GM23338 (cell line): ENCODE measurements around the gene CKM. TPM values are rescaled to one million over a fixed set of nuclear protein-coding genes. Genes with fewer than 3 reads are reported as not detected.

ENCODE experiments used
- ATAC-seq: fragments of 200-7000 bp; cut with Tn5 transposase; 3 replicates; pipeline ENCODE4 v1.9.1; 2020
- DNase-seq: peaks from one replicate; pipeline ENCODE4 v3.0.0-alpha.2; 2015; ENCODE audit warnings: low spot score
- H2AFZ ChIP-seq: fragments of 200-600 bp; sonication (generic); 2 replicates; pipeline ENCODE4 v1.8.0; 2016; ENCODE audit warnings: antibody characterized with exemption, mild to moderate bottlenecking, moderate library complexity
- H3F3A ChIP-seq: fragments of 200-600 bp; sonication (generic); replicated peaks from 2 replicates; pipeline ENCODE4 v1.8.0; 2017; ENCODE audit warnings: antibody characterized with exemption, mixed run types, low read depth
- H3K27ac ChIP-seq: fragments of 200-600 bp; sonication (generic); 2 replicates; pipeline ENCODE4 v1.6.1; 2016; ENCODE audit warnings: low read depth
- H3K27me3 ChIP-seq: fragments of 200-600 bp; sonication (generic); 2 replicates; pipeline ENCODE4 v1.8.0; 2016; ENCODE audit warnings: mild to moderate bottlenecking, mixed run types, moderate library complexity; ENCODE audit not compliant: insufficient read depth
- H3K36me3 ChIP-seq: fragments of 200-600 bp; sonication (generic); 2 replicates; pipeline ENCODE4 v1.8.0; 2016; ENCODE audit warnings: mild to moderate bottlenecking; ENCODE audit not compliant: insufficient read depth
- H3K4me1 ChIP-seq: fragments of 200-600 bp; sonication (generic); 2 replicates; pipeline ENCODE4 v1.8.0; 2016; ENCODE audit warnings: mild to moderate bottlenecking, moderate library complexity; ENCODE audit not compliant: insufficient read depth
- H3K4me2 ChIP-seq: fragments of 200-600 bp; sonication (generic); 2 replicates; pipeline ENCODE4 v1.7.1; 2017; ENCODE audit warnings: mixed run types
- H3K4me3 ChIP-seq: fragments of 200-600 bp; sonication (generic); 2 replicates; pipeline ENCODE4 v1.6.1; 2016; ENCODE audit warnings: mixed run types
- H3K79me2 ChIP-seq: fragments of 200-600 bp; sonication (generic); replicated peaks from 2 replicates; pipeline ENCODE4 v1.8.0; 2017; ENCODE audit warnings: mild to moderate bottlenecking; ENCODE audit not compliant: insufficient read depth
- H3K9me2 ChIP-seq: fragments of 200-600 bp; sonication (generic); 2 replicates; pipeline ENCODE4 v1.8.0; 2017; ENCODE audit not compliant: insufficient read depth
- H4K20me1 ChIP-seq: fragments of 200-600 bp; sonication (generic); replicated peaks from 2 replicates; pipeline ENCODE4 v1.8.0; 2017; ENCODE audit warnings: mild to moderate bottlenecking; ENCODE audit not compliant: insufficient read depth
- H3K27ac Mint-ChIP-seq: 2 replicates; pipeline ENCODE4 v1.8.0; 2020; ENCODE audit warnings: inconsistent platforms, mild to moderate bottlenecking, moderate library complexity, mixed read lengths
- H3K27me3 Mint-ChIP-seq: 3 replicates; pipeline ENCODE4 v1.8.0; 2022; ENCODE audit warnings: low read depth, mild to moderate bottlenecking, moderate library complexity, mixed read lengths, inconsistent platforms; ENCODE audit not compliant: insufficient read depth, poor library complexity
- H3K36me3 Mint-ChIP-seq: 3 replicates; pipeline ENCODE4 v1.8.0; 2021; ENCODE audit warnings: low read depth, mild to moderate bottlenecking, inconsistent platforms, moderate library complexity, mixed read lengths
- H3K4me1 Mint-ChIP-seq: 3 replicates; pipeline ENCODE4 v1.8.0; 2020; ENCODE audit warnings: mild to moderate bottlenecking, inconsistent platforms, mixed read lengths
- H3K4me3 Mint-ChIP-seq: 3 replicates; pipeline ENCODE4 v1.8.0; 2021; ENCODE audit warnings: moderate library complexity, mild to moderate bottlenecking, inconsistent platforms, mixed read lengths
- H3K9me3 Mint-ChIP-seq: 3 replicates; pipeline ENCODE4 v1.8.0; 2020; ENCODE audit warnings: moderate library complexity, mild to moderate bottlenecking, inconsistent platforms, mixed read lengths
- CREB1 ChIP-seq: fragments of 250-450 bp; sonication (Bioruptor Pico); IDR thresholded peaks from 2 replicates; pipeline ENCODE4 v1.5.0; 2020; ENCODE audit warnings: low read depth, mild to moderate bottlenecking, moderate library complexity
- CTCF ChIP-seq, 2 experiments: fragments of 200-600 bp in 1 of 2; sonication (generic) in 1 of 2; conservative IDR thresholded peaks; 2 replicates each; pipeline versions ENCODE4 v1.5.1 to v1.6.1; 2016 to 2017; ENCODE audit warnings: antibody characterized with exemption in 2 of 2, low read depth in 2 of 2, mild to moderate bottlenecking in 2 of 2, moderate library complexity in 1 of 2
- ETS1 ChIP-seq: IDR thresholded peaks from 2 replicates; pipeline ENCODE4 v1.6.1; 2016; ENCODE audit warnings: antibody characterized with exemption
- EZH2 ChIP-seq: fragments of 200-600 bp; sonication (generic); IDR thresholded peaks from one replicate; pipeline ENCODE4 v1.8.0; 2017; ENCODE audit warnings: antibody characterized with exemption, mild to moderate bottlenecking, low read depth; ENCODE audit not compliant: unreplicated experiment
- EZH2phosphoT487 ChIP-seq: fragments of 200-600 bp; sonication (generic); IDR thresholded peaks from one replicate; pipeline ENCODE4 v1.8.1; 2018; ENCODE audit warnings: antibody characterized with exemption; ENCODE audit not compliant: unreplicated experiment
- JUNB ChIP-seq: IDR thresholded peaks from one replicate; pipeline ENCODE4 v1.6.1; 2016; ENCODE audit warnings: antibody characterized with exemption; ENCODE audit not compliant: unreplicated experiment
- NANOG ChIP-seq: IDR thresholded peaks from 2 replicates; pipeline ENCODE4 v1.6.1; 2016; ENCODE audit warnings: antibody characterized with exemption, borderline replicate concordance
- REST ChIP-seq: IDR thresholded peaks from one replicate; pipeline ENCODE4 v1.6.1; 2018; ENCODE audit warnings: antibody characterized with exemption; ENCODE audit not compliant: unreplicated experiment
- STAT1 ChIP-seq: IDR thresholded peaks from one replicate; pipeline ENCODE4 v1.6.1; 2016; ENCODE audit warnings: antibody characterized with exemption; ENCODE audit not compliant: unreplicated experiment
- ZNF114 ChIP-seq: fragments of 250-450 bp; sonication (Bioruptor Pico); IDR thresholded peaks from 2 replicates; pipeline ENCODE4 v1.5.0; 2020; ENCODE audit warnings: mild to moderate bottlenecking, moderate library complexity
- ZNF331 ChIP-seq: fragments of 250-450 bp; sonication (Bioruptor Pico); IDR thresholded peaks from 2 replicates; pipeline ENCODE4 v1.5.0; 2020; ENCODE audit warnings: low read depth, mild to moderate bottlenecking, moderate library complexity
- polyA plus RNA-seq: library from polyadenylated mRNA; unstranded; fragments of >200 nt; fragmentation: Nextera tagmentation; extraction: Ambion mirVana; gene quantifications from 2 replicates; pipeline ENCODE4 v1.2.1, GENCODE V29; 2016
- total RNA-seq: library from RNA; depleted of rRNA; stranded (reverse); fragments of >200 nt; shearing (Covaris generic); gene quantifications from 2 replicates; pipeline ENCODE4 v1.2.3, GENCODE V29; 2014

CKM gene
- total and polyA plus RNA-seq, 2 experiments from 2014 or later: not detected

GRCh38 chr19:45291834-45292233, 30.8 kb downstream of the CKM start (continued):
- TF ChIP-seq REST: no peak
- no peak for TF ChIP-seq CTCF (conservative IDR thresholded peaks at IDR 0.05; ENCODE audit: low read depth in 2 of 2)
- no peak for TF ChIP-seq ETS1
- no peak for TF ChIP-seq EZH2phosphoT487
- TF ChIP-seq JUNB: no peak
- TF ChIP-seq NANOG: no peak
- TF ChIP-seq STAT1: no peak

GRCh38 chr19:45290381-45290931, 32.2 kb downstream of the CKM start:
- ATAC-seq: no peak
- TF ChIP-seq ZNF331 (CRISPR knock-in tag) (no peak), NANOG (no peak), EZH2phosphoT487 (no peak), ZNF114 (CRISPR knock-in tag) (no peak), REST (no peak), CREB1 (CRISPR knock-in tag) (no peak), ETS1 (no peak), EZH2 (no peak)

More at GRCh38 chr19:45290381-45290931, 32.2 kb downstream of the CKM start:
- Mint-ChIP-seq H3K9me3 (no peaks in the 10 kb centered on the region), H3K27me3 (peaks cover 13% of the 10 kb centered on the region), H3K36me3 (peaks cover 30% of the 10 kb centered on the region), H3K4me1 (no peaks in the 10 kb centered on the region; the same call in 2 of the 3 replicates), H3K27ac (no peak overlapping the region), H3K4me3 (no peak overlapping the region)
- Histone ChIP-seq H3K4me1 (no peaks in the 10 kb centered on the region), H3K9me2 (no peaks in the 10 kb centered on the region), H3K36me3 (peaks cover 3% of the 10 kb centered on the region; the same call in 1 of the 2 replicates), H3K79me2 (no peaks in the 10 kb centered on the region), H3K27me3 (no peaks in the 10 kb centered on the region), H2AFZ (no peak overlapping the region), H3K4me3 (no peak overlapping the region), H3K27ac (no peak overlapping the region), H3F3A (no peaks in the 10 kb centered on the region), H4K20me1 (peaks cover 3% of the 10 kb centered on the region; the same call in 1 of the 2 replicates), H3K4me2 (no peak overlapping the region)
- no peak for DNase-seq
